Ascending aorta (tissue), 2 donors: Measurements from ENCODE around the gene GTF3A. TPM values are rescaled to one million over a fixed set of nuclear protein-coding genes. Genes with fewer than 3 reads are reported as not detected.

Experiments
- DNase-seq, 2 donors: peaks; one replicate each; pipeline ENCODE4 v3.0.0-alpha.2; 2019; ENCODE audit warnings: low spot score in 2 of 2
- H3K27ac ChIP-seq, 2 donors: fragments of 200-600 bp; sonication (generic); one replicate each; pipeline ENCODE4 v1.5.1; 2016 to 2017; ENCODE audit warnings: mild to moderate bottlenecking in 1 of 2
- H3K27me3 ChIP-seq: fragments of 200-600 bp; sonication (generic); one replicate; pipeline ENCODE4 v1.5.1; 2017
- H3K36me3 ChIP-seq, 2 donors: fragments of 200-600 bp; sonication (generic); one replicate each; pipeline ENCODE4 v1.5.1; 2016
- H3K4me1 ChIP-seq, 2 donors: fragments of 200-600 bp; sonication (generic); one replicate each; pipeline ENCODE4 v1.5.1; 2016 to 2017; ENCODE audit warnings: mild to moderate bottlenecking in 1 of 2
- H3K4me3 ChIP-seq, 2 donors: fragments of 200-600 bp; sonication (generic); one replicate each; pipeline ENCODE4 v1.5.1; 2016 to 2017; ENCODE audit warnings: mild to moderate bottlenecking in 1 of 2
- H3K9me3 ChIP-seq, 2 donors: fragments of 200-600 bp; sonication (generic); one replicate each; pipeline ENCODE4 v1.5.1; 2016
- intact Hi-C: fragments of 100-400 bp; cut with DNase I; formaldehyde crosslinking; loops from one replicate; pipeline ENCODE4 v1.15.1; 2023
- total RNA-seq: library from RNA; depleted of rRNA; stranded (reverse); fragments of >200 nt; gene quantifications from one replicate; pipeline ENCODE4 v1.1.0, GENCODE V29; 2016
- TF ChIP-seq, protein P1 (sequence below), 3 experiments: fragments of 200-600 bp in 2 of 3; fragments of 450-650 bp in 1 of 3; sonication (generic) in 2 of 3; IDR thresholded peaks; one replicate each; pipeline ENCODE4 v1.5.1; 2016 to 2019; ENCODE audit warnings: antibody characterized with exemption in 3 of 3, mild to moderate bottlenecking in 1 of 3, moderate library complexity in 1 of 3

GTF3A gene
- total RNA-seq, 1 donor from 2014 or later, result 197 TPM

DNA sequence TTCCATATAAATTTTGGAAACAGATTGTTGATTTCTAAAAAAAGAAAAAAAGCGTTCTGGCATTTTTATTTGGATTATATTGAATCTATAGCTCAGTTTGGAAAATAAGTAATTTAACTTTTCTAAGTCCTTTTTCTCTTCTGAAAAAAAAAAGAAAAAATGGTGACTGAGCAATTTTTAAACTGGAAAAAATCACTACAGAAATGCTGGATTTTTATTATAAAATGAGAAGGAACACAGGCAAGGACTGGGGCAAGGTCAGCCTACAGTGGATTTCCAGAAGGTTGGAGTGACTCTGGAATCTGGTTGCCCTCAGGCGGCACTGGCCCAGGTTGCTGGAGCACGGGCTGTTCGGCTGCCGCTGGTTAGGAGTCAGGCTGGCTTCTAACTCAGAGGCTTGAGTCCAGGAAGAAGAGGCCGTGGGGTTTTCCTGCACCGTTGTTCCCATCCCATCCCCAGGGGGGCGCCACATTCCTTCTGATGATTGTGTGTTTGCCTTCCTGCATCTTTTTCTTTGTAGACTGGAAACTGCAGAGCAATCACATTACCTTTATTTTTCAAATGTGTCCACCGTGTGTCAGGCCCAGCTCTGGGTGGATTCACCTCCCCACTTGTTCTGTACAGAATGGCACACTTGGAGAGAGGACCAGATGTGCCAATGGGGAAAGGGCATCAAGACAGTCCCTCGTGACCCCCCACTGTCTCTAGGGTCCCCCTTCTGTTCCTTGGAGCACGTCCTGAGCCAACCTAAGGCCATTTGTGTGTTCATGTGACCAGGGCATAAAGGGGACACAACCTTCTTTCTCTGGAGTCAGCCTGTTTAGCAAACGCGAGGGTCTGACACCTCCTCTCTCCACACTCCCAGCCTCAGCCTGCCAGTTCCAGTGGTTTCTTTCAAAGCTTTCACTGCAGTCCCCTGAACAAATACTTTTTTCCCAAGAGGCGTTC is 44.5 kb upstream of the GTF3A start:
- no peak overlapping the region for H3K4me3 ChIP-seq
- no peaks in the 10 kb centered on the region for H3K36me3 ChIP-seq
- no peak overlapping the region for H3K27ac ChIP-seq
- H3K4me1 ChIP-seq, result no peaks in the 10 kb centered on the region
- intact Hi-C loops, result loop anchor here (5.0 to 10.0 kb wide), 2 partner anchors 152 to 245 kb away; partner anchors contain the start of genes LNX2 and POLR1D
- peak in 1 of 2 donors; percentile 67 for DNase-seq
- TF ChIP-seq, protein P1, sequence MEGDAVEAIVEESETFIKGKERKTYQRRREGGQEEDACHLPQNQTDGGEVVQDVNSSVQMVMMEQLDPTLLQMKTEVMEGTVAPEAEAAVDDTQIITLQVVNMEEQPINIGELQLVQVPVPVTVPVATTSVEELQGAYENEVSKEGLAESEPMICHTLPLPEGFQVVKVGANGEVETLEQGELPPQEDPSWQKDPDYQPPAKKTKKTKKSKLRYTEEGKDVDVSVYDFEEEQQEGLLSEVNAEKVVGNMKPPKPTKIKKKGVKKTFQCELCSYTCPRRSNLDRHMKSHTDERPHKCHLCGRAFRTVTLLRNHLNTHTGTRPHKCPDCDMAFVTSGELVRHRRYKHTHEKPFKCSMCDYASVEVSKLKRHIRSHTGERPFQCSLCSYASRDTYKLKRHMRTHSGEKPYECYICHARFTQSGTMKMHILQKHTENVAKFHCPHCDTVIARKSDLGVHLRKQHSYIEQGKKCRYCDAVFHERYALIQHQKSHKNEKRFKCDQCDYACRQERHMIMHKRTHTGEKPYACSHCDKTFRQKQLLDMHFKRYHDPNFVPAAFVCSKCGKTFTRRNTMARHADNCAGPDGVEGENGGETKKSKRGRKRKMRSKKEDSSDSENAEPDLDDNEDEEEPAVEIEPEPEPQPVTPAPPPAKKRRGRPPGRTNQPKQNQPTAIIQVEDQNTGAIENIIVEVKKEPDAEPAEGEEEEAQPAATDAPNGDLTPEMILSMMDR (IDR thresholded peaks at IDR 0.05), result peak; percentile 27 to 44 (median 27)
- no peaks in the 10 kb centered on the region for H3K27me3 ChIP-seq
- H3K9me3 ChIP-seq, result no peaks in the 10 kb centered on the region

DNA sequence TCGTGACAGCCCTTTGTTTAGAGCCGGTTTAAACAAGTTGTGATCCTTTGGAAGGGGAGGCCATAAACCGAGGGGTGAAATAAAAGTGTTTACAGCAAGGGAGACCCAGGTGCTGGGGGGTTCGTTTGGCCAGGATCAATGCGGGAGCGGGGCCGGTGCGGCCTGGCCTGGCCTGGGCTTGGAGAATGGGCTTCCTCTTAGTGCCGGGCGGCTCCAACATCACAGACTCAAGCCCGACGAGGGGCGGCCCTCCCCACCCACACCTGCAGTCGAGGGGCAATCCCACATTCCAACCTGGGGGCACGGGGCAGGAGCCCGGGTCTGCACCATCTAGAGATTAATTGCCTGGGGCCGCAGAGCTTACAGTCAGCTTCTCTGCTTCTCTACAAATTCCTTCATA is 42.8 kb upstream of the GTF3A start:
- intact Hi-C loops, result no loop called here
- Histone ChIP-seq H3K4me1 (no peaks in the 10 kb centered on the region), H3K9me3 (no peaks in the 10 kb centered on the region)

GRCh38 chr13:27383104-27383921 is 41.1 kb upstream of the GTF3A start:
- Histone ChIP-seq H3K27ac (no peak overlapping the region), H3K27me3 (no peaks in the 10 kb centered on the region), H3K4me1 (no peaks in the 10 kb centered on the region), H3K4me3 (no peak overlapping the region), H3K9me3 (no peaks in the 10 kb centered on the region), H3K36me3 (no peaks in the 10 kb centered on the region)
- TF ChIP-seq, protein P1 (IDR thresholded peaks at IDR 0.05), result no peak
- no peak for DNase-seq
- intact Hi-C loops, result no loop called here

More for the DNA sequence above, 42.8 kb upstream of the GTF3A start:
- no peak overlapping the region for H3K27ac ChIP-seq
- H3K27me3 ChIP-seq, result no peaks in the 10 kb centered on the region
- H3K4me3 ChIP-seq, result no peak overlapping the region
- H3K36me3 ChIP-seq, result no peaks in the 10 kb centered on the region
- TF ChIP-seq, protein P1 (IDR thresholded peaks at IDR 0.05), result no peak
- no peak for DNase-seq

DNA sequence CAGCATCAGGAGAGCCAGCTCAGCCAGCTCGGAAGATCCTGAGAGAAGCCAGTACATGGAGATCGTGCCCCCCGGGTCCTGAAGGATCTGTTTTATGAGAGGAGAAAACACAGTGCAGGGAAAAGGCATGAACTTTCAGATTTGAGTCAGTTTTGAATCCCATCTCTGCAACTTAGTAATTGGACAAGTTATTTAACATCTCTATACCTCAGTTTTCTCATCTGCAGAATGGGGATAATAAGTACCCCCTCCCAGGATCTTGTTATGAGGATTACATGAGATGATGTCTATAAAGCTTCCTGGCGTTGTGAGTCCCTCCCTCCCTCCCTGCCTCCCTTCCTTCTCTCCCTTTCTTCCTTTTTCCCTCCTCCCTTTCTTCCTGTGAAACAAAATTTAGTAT is 40.1 kb upstream of the GTF3A start:
- Histone ChIP-seq H3K9me3 (no peaks in the 10 kb centered on the region), H3K4me1 (no peaks in the 10 kb centered on the region), H3K27me3 (no peaks in the 10 kb centered on the region), H3K36me3 (no peaks in the 10 kb centered on the region), H3K4me3 (no peak overlapping the region), H3K27ac (no peak overlapping the region)
- no peak for DNase-seq
- intact Hi-C loops, result no loop called here
- TF ChIP-seq, protein P1 (IDR thresholded peaks at IDR 0.05), result no peak

- DNase-seq, result no peak
- intact Hi-C loops, result no loop called here
Observed at GRCh38 chr13:27388241-27388640, 36.2 kb upstream of the GTF3A start.

More at GRCh38 chr13:27388241-27388640, 36.2 kb upstream of the GTF3A start:
- H3K27ac ChIP-seq, result no peak overlapping the region
- no peaks in the 10 kb centered on the region for H3K36me3 ChIP-seq
- H3K9me3 ChIP-seq, result no peaks in the 10 kb centered on the region
- H3K27me3 ChIP-seq, result no peaks in the 10 kb centered on the region
- no peaks in the 10 kb centered on the region for H3K4me1 ChIP-seq
- TF ChIP-seq, protein P1 (IDR thresholded peaks at IDR 0.05), result no peak
- no peak overlapping the region for H3K4me3 ChIP-seq
